ENCODE measurements around the gene STK11IP. TPM values are rescaled to one million over a fixed set of nuclear protein-coding genes. Genes with fewer than 3 reads are reported as not detected.
A peak's percentile ranks its signal among the peaks of the same experiment; 100 is the strongest.

Gene STK11IP
- total and polyA plus RNA-seq, 3 donors from 2014 or later: 81.9 to 134 (median 130) TPM

DNA sequence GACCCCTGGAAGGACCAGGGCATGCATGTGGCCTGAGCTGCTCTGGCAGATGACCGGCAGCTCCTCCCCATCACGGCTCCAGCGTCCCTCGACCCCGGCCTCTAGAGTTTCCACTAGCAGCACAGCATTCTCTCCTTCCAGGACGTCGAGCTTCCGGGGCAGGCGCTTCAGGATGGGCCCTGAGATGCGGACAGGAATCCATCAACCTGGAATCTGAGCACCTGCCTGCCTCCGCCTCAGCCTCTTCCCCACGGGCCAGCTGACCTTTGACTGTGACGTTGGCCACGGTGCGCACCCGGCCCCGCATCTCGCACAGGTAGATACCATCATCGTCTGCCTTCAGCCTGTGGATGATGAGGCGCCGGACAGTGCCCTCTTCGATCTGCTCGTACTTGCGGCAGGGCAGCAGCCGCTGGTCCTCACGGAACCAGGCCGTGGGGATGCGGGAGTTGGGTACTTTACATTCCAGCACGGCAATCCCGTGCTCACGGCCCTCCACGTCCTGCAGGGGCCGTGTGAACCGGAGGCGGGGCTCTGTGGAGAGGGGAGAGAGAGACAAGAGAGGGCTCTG, 29.8 kb upstream of the STK11IP start:
- no peaks in the 10 kb centered on the region for H3K36me3 ChIP-seq (ENCODE audit: low read depth, missing control alignments)
- intact Hi-C loops (cut with DNase I; ENCODE audit: low total_unique reads): no loop called here
- TF ChIP-seq POLR2A (IDR thresholded peaks at IDR 0.05): no peak
- TF ChIP-seq CTCF (IDR thresholded peaks at IDR 0.05): no peak
- H3K27me3 ChIP-seq: no peaks in the 10 kb centered on the region
- no peaks in the 10 kb centered on the region for H3K9me3 ChIP-seq
- DNase-seq: no peak
- WGBS, 2 donors: 89 to 93% methylated on average over 31 to 35 of the region's 35 CpGs
- H3K4me1 ChIP-seq: peaks cover 18% of the 10 kb centered on the region
- no peak overlapping the region for H3K4me3 ChIP-seq
- H3K27ac ChIP-seq: no peak overlapping the region

DNA sequence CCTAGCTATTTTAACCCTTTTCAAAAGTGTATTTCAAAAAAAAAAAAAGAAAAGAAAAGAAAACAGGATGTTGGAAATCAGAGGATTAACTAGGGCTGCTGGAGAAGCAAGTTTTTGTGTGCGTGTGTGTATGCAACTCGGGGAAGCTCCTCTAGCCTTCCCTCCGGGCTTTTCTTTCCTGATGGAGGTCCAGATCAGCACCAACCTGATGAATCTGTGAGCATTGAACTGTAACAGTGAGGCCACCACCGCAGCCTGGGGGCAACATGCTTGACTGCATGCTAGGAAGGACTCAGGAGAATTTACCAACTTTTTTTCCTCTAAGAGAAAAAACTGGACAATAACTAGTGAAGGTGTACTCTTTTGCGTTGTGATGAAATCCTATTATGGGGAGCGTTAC, 28.6 kb upstream of the STK11IP start:
- no peak overlapping the region for H3K4me3 ChIP-seq
- no peaks in the 10 kb centered on the region for H3K27me3 ChIP-seq
- H3K9me3 ChIP-seq: no peaks in the 10 kb centered on the region
- TF ChIP-seq CTCF (IDR thresholded peaks at IDR 0.05): no peak
- TF ChIP-seq POLR2A (IDR thresholded peaks at IDR 0.05): no peak
- intact Hi-C loops (cut with DNase I; ENCODE audit: low total_unique reads): no loop called here
- H3K4me1 ChIP-seq: peaks cover 18% of the 10 kb centered on the region
- 57 to 60% methylated on average over 6 of the region's 6 CpGs for WGBS, 2 donors
- H3K27ac ChIP-seq: no peak overlapping the region
- no peak for DNase-seq
- H3K36me3 ChIP-seq (ENCODE audit: low read depth, missing control alignments): no peaks in the 10 kb centered on the region

DNA sequence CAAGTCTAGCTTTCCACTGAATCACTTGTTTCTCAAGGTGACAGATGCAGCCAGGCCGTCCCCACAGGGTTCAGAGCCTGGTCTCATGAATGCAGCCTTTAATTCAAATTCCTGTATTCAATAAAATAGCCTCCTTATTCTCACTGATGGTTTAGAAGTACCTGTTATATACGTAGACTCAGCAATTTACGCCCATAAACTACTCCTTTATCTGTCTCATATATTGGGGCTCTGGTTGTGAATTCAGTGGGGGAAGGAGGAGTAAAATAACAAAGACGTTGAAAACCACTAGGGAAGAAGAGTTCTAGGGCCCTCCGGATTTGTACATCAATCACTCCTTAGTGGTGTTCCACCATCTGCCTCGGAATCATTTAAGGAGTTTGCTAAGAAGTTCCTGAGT, 28.0 kb upstream of the STK11IP start:
- H3K4me3 ChIP-seq: peak overlapping the region; percentile 69 to 76
- TF ChIP-seq CTCF (IDR thresholded peaks at IDR 0.05) (no peak), POLR2A (IDR thresholded peaks at IDR 0.05) (no peak)
- H3K9me3 ChIP-seq: no peaks in the 10 kb centered on the region
- WGBS, 2 donors: 39 to 44% methylated on average over 6 of the region's 6 CpGs
- no peaks in the 10 kb centered on the region for H3K27me3 ChIP-seq
- no peak for DNase-seq
- H3K4me1 ChIP-seq: peaks cover 18% of the 10 kb centered on the region
- peak overlapping the region; percentile 68 to 93 for H3K27ac ChIP-seq
- intact Hi-C loops (cut with DNase I; ENCODE audit: low total_unique reads): no loop called here
- H3K36me3 ChIP-seq (ENCODE audit: low read depth, missing control alignments): no peaks in the 10 kb centered on the region

GRCh38 chr2:219570194-219570923, 27.3 kb upstream of the STK11IP start:
- Histone ChIP-seq H3K36me3 (ENCODE audit: low read depth, missing control alignments) (no peaks in the 10 kb centered on the region), H3K4me3 (peak overlapping the region; percentile 69 to 76), H3K27me3 (no peaks in the 10 kb centered on the region), H3K9me3 (no peaks in the 10 kb centered on the region), H3K4me1 (peaks cover 18% of the 10 kb centered on the region), H3K27ac (peak overlapping the region; percentile 68 to 93)
- intact Hi-C loops (cut with DNase I; ENCODE audit: low total_unique reads): no loop called here
- TF ChIP-seq CTCF (IDR thresholded peaks at IDR 0.05) (no peak), POLR2A (IDR thresholded peaks at IDR 0.05) (no peak)
- peak; percentile 43 for DNase-seq
- 9 to 15% methylated on average over 6 to 69 of the region's 95 CpGs for WGBS, 2 donors
